MM.1S (cell line): ENCODE results near the gene FAM170B.

Experiments used
- CTCF ChIP-seq: fragments of 300-600 bp; sonication (generic); IDR thresholded peaks from 2 replicates; pipeline ENCODE4 v1.5.1; 2016; ENCODE audit warnings: antibody characterized with exemption, low read length, mixed read lengths
- EZH2 ChIP-seq: fragments of 300-600 bp; sonication (generic); optimal IDR thresholded peaks from 2 replicates; pipeline ENCODE3; 2017; ENCODE audit warnings: low read depth, mild to moderate bottlenecking, antibody characterized with exemption, low read length, mixed read lengths
- EZH2phosphoT487 ChIP-seq: fragments of 300-600 bp; sonication (generic); IDR thresholded peaks from 2 replicates; pipeline ENCODE4 v1.6.1; 2018; ENCODE audit warnings: antibody characterized with exemption, low read length

GRCh38 chr10:49090189-49090575 is 43.6 kb downstream of the FAM170B start:
- TF ChIP-seq CTCF (no peak), EZH2 (no peak), EZH2phosphoT487 (no peak)
